GM12891 (cell line): ENCODE results near the gene EVA1A.

Experiments
- DNase-seq: peaks from one replicate; pipeline ENCODE4 v3.0.0; 2011; ENCODE audit warnings: low spot score; ENCODE audit not compliant: insufficient read length
- FAIRE-seq: peaks from 2 replicates; lab custom pipeline; 2011; peaks lifted over from hg19 to GRCh38; lab: Jason Lieb, UNC
- PAX5 ChIP-seq: IDR thresholded peaks from 2 replicates; pipeline ENCODE4 v1.6.1; 2011; ENCODE audit warnings: low read length, moderate library complexity, mild to moderate bottlenecking; ENCODE audit not compliant: insufficient read depth, severe bottlenecking
- POLR2A ChIP-seq: IDR thresholded peaks from 2 replicates; pipeline ENCODE4 v1.6.1; 2011; ENCODE audit warnings: low read depth, low read length, control low read depth
- POLR2AphosphoS5 ChIP-seq: IDR thresholded peaks from 2 replicates; pipeline ENCODE4 v1.6.1; 2011; ENCODE audit warnings: low read depth, low read length, control low read depth
- POU2F2 ChIP-seq: IDR thresholded peaks from 2 replicates; pipeline ENCODE4 v1.6.1; 2011; ENCODE audit warnings: low read depth, mild to moderate bottlenecking, control low read depth, low read length, moderate library complexity
- SPI1 ChIP-seq: IDR thresholded peaks from 2 replicates; pipeline ENCODE4 v1.6.1; 2011; ENCODE audit warnings: low read depth, low read length, control low read depth
- TAF1 ChIP-seq: IDR thresholded peaks from 2 replicates; pipeline ENCODE4 v1.6.1; 2011; ENCODE audit warnings: low read depth, low read length, control low read depth

Gene EVA1A

GRCh38 chr2:75604484-75604883, 43.7 kb upstream of the EVA1A start:
- FAIRE-seq (no peak), DNase-seq (no peak)
- TF ChIP-seq SPI1: peak; percentile 64
- TF ChIP-seq POLR2AphosphoS5: no peak

DNA sequence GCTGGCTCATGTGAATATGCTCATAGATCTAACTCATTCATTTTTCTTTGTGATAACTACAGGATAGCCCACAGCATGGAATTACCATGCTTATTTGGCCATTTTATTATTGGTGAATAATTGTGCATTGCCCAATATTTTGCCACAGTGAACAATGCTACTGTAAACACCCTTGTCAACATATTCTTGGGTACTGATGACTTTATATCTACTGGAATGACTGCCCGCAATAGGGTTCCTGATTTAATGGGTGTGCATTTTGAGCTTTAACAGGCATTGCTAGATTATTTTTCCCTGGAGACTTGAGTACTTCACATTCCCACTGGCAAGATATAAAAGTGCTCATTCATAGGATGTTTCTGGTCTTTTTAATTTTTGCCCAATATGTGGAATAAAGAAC, 42.7 kb upstream of the EVA1A start:
- DNase-seq (no peak), FAIRE-seq (no peak)
- TF ChIP-seq POLR2A (no peak), POLR2AphosphoS5 (no peak), SPI1 (no peak), POU2F2 (no peak), PAX5 (no peak), TAF1 (no peak)

DNA sequence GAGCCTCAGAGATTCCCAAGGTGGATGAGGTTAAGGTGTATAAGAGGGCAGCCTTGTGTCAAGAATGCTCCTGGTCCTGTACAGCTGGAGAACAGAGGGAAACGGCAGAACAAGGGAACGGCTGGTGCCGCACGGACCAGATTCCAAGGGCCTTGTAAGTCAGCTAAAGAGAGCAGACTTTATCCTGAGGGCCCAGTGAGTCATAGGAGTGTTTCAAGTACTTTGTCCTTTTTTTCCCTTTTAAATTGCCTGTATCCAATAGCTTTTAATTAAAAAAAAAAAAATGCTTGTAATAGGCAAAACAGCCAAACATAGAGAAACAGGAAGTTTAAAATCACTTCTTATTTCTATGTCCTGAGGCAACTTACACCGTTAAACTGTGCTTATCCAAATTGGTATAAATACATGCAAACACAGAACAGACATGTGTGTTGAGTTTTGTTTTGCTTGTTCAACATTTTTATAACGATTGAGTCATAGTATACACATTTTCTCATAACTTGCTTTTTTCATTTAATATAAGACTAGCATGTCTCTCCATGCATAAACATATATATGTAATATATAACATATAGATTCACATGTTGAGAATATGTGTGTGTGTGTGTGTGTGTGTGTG, 42.1 kb upstream of the EVA1A start:
- no peak for DNase-seq
- no peak for TF ChIP-seq PAX5
- no peak for FAIRE-seq

GRCh38 chr2:75600461-75601011, 39.8 kb upstream of the EVA1A start:
- FAIRE-seq (no peak), DNase-seq (no peak)
- TF ChIP-seq POLR2A (no peak), SPI1 (no peak), PAX5 (no peak), TAF1 (no peak), POU2F2 (no peak), POLR2AphosphoS5 (no peak)

GRCh38 chr2:75598589-75599155, 37.9 kb upstream of the EVA1A start:
- DNase-seq: no peak
- FAIRE-seq: no peak
- TF ChIP-seq TAF1 (no peak), POLR2A (no peak), POU2F2 (no peak), PAX5 (no peak), POLR2AphosphoS5 (no peak), SPI1 (no peak)

GRCh38 chr2:75597949-75598348, 37.2 kb upstream of the EVA1A start:
- FAIRE-seq: no peak
- no peak for TF ChIP-seq POLR2AphosphoS5
- no peak for DNase-seq

- no peak for FAIRE-seq
- DNase-seq: no peak
Observed at GRCh38 chr2:75596784-75597183, 36.0 kb upstream of the EVA1A start.

GRCh38 chr2:75595541-75596395, 35.0 kb upstream of the EVA1A start:
- DNase-seq: no peak
- no peak for FAIRE-seq
- no peak for TF ChIP-seq SPI1

More at GRCh38 chr2:75596784-75597183, 36.0 kb upstream of the EVA1A start:
- TF ChIP-seq SPI1 (no peak), POU2F2 (no peak), TAF1 (no peak), PAX5 (no peak)

- DNase-seq (no peak), FAIRE-seq (no peak)
- TF ChIP-seq TAF1: no peak
- TF ChIP-seq PAX5: no peak
- no peak for TF ChIP-seq POLR2AphosphoS5
- no peak for TF ChIP-seq SPI1
- no peak for TF ChIP-seq POU2F2
- no peak for TF ChIP-seq POLR2A
Observed at GRCh38 chr2:75594596-75594995, 33.9 kb upstream of the EVA1A start.

- no peak for FAIRE-seq
- TF ChIP-seq SPI1 (no peak), POU2F2 (no peak), PAX5 (no peak), TAF1 (no peak), POLR2A (no peak), POLR2AphosphoS5 (no peak)
- DNase-seq: no peak
Observed at GRCh38 chr2:75592888-75593287, 32.1 kb upstream of the EVA1A start.

GRCh38 chr2:75592030-75592429, 31.3 kb upstream of the EVA1A start:
- no peak for DNase-seq
- no peak for FAIRE-seq
- TF ChIP-seq SPI1 (no peak), TAF1 (no peak), POU2F2 (no peak), PAX5 (no peak), POLR2AphosphoS5 (no peak), POLR2A (no peak)
